Activated naive CD4-positive, alpha-beta T cell treated with anti-CD3 and anti-CD28 coated beads for 36 hours (primary cell): ENCODE data around the gene CISD1. TPM values are rescaled to one million over a fixed set of nuclear protein-coding genes. Genes with fewer than 3 reads are reported as not detected.

Source experiments
- CTCF ChIA-PET: fragments of 350-600 bp; sonication (Branson Sonifier 250); formaldehyde crosslinking; loops from one replicate; lab custom pipeline; 2021; ENCODE audit warnings: antibody characterized with exemption; lab: Charles Lee
- DNase-seq: peaks from one replicate; pipeline ENCODE4 v3.0.0-alpha.2; 2020
- H3K27ac Mint-ChIP-seq: one replicate; pipeline ENCODE4 v1.8.0; 2021; ENCODE audit warnings: mild to moderate bottlenecking, mixed read lengths
- H3K27me3 Mint-ChIP-seq: one replicate; pipeline ENCODE4 v1.8.0; 2021; ENCODE audit warnings: low read depth, mixed read lengths
- H3K36me3 Mint-ChIP-seq: one replicate; pipeline ENCODE4 v1.8.0; 2021; ENCODE audit warnings: low read depth, mixed read lengths
- H3K4me1 Mint-ChIP-seq: one replicate; pipeline ENCODE4 v1.8.0; 2021; ENCODE audit warnings: low read depth, mixed read lengths
- H3K4me3 Mint-ChIP-seq: one replicate; pipeline ENCODE4 v1.8.0; 2021; ENCODE audit warnings: mild to moderate bottlenecking, moderate library complexity, mixed read lengths
- H3K9me3 Mint-ChIP-seq: one replicate; pipeline ENCODE4 v1.8.0; 2021; ENCODE audit warnings: mixed read lengths
- intact Hi-C: fragments of 100-400 bp; cut with micrococcal nuclease; formaldehyde crosslinking; loops from one replicate; pipeline ENCODE4 v1.15.1; 2023
- total RNA-seq, 2 experiments: library from RNA; stranded (reverse); gene quantifications; one replicate each; pipeline ENCODE4 v1.2.3, GENCODE V29; 2021

Gene CISD1
- total RNA-seq, 2 experiments from 2014 or later, result 52.7 to 55.0 TPM

- Mint-ChIP-seq H3K36me3 (peaks cover 12% of the 10 kb centered on the region), H3K27ac (peak overlapping the region; percentile 89), H3K4me1 (peaks cover 30% of the 10 kb centered on the region), H3K9me3 (no peaks in the 10 kb centered on the region), H3K4me3 (peak overlapping the region; percentile 96), H3K27me3 (no peaks in the 10 kb centered on the region)
- CTCF ChIA-PET, result interaction anchor here (0.8 kb wide), 1 partner anchor 10 kb away, joined by 3 read pairs; no protein-coding TSS in a partner anchor
- DNase-seq, result peak; percentile 41
- intact Hi-C loops, result loop anchor here (1.0 to 5.0 kb wide), 6 partner anchors 30 to 1906 kb away; partner anchors contain the start of genes SLC16A9 and ZWINT
Observed at GRCh38 chr10:58266826-58267712, 1.9 kb upstream of the CISD1 start.

GRCh38 chr10:58267713-58268453 lies 1.1 kb upstream of the CISD1 start, which contains the start of gene IPMK:
Gene IPMK, minus strand, starts transcription at chr10:58267894. Its CDS starts 283 bp downstream, at chr10:58267611.
- H3K9me3 Mint-ChIP-seq, result no peaks in the 10 kb centered on the region
- CTCF ChIA-PET, result interaction anchor here (1.4 kb wide), 1 partner anchor 117 kb away, joined by 3 read pairs; the partner anchor contains the start of gene TFAM
- H3K27me3 Mint-ChIP-seq, result no peaks in the 10 kb centered on the region
- H3K4me1 Mint-ChIP-seq, result peaks cover 25% of the 10 kb centered on the region
- H3K4me3 Mint-ChIP-seq, result peak within 1 kb of the TSS; percentile 96
- intact Hi-C loops, result loop anchor here (2.0 to 5.0 kb wide), 3 partner anchors 1439 to 1639 kb away; partner anchors contain the start of genes CCDC6 and SLC16A9
- H3K36me3 Mint-ChIP-seq, result peaks cover 12% of the 10 kb centered on the region
- H3K27ac Mint-ChIP-seq, result peak within 1 kb of the TSS; percentile 93
- peak; percentile 94 for DNase-seq

- H3K27me3 Mint-ChIP-seq, result no peaks in the 10 kb centered on the region
- H3K36me3 Mint-ChIP-seq, result peaks cover 11% of the 10 kb centered on the region
- H3K27ac Mint-ChIP-seq, result peak overlapping the region; percentile 93
- H3K4me3 Mint-ChIP-seq, result peak overlapping the region; percentile 96
- intact Hi-C loops, result loop anchor here (2.0 to 5.0 kb wide), 3 partner anchors 1439 to 1638 kb away; partner anchors contain the start of genes CCDC6 and SLC16A9
- peaks cover 27% of the 10 kb centered on the region for H3K4me1 Mint-ChIP-seq
- no peaks in the 10 kb centered on the region for H3K9me3 Mint-ChIP-seq
- DNase-seq, result no peak
- CTCF ChIA-PET, result interaction anchor here (0.9 to 1.4 kb wide), 3 partner anchors 14 to 116 kb away, joined by 3 to 7 read pairs (median 5); partner anchors contain the start of gene TFAM
Observed at GRCh38 chr10:58268454-58268945, 462 bp upstream of the CISD1 start.

GRCh38 chr10:58269782-58270290 lies 874 bp downstream of the CISD1 start:
- intact Hi-C loops, result loop anchor here (1.0 to 5.0 kb wide), 5 partner anchors 12 to 1637 kb away; partner anchors contain the start of genes CCDC6, SLC16A9 and TFAM
- Mint-ChIP-seq H3K27me3 (no peaks in the 10 kb centered on the region), H3K4me1 (peaks cover 30% of the 10 kb centered on the region), H3K36me3 (peaks cover 9% of the 10 kb centered on the region), H3K9me3 (no peaks in the 10 kb centered on the region), H3K27ac (no peak overlapping the region), H3K4me3 (peak overlapping the region; percentile 96)
- DNase-seq, result no peak
- CTCF ChIA-PET, result interaction anchor here (1.4 to 1.7 kb wide), 2 partner anchors 10 to 21 kb away, joined by 5 to 7 read pairs; no protein-coding TSS in a partner anchor

- intact Hi-C loops, result no loop called here
- Mint-ChIP-seq H3K4me3 (no peak overlapping the region), H3K4me1 (peaks cover 44% of the 10 kb centered on the region), H3K9me3 (no peaks in the 10 kb centered on the region), H3K27ac (no peak overlapping the region), H3K27me3 (no peaks in the 10 kb centered on the region), H3K36me3 (peaks cover 24% of the 10 kb centered on the region)
- CTCF ChIA-PET, result interaction anchor here (0.6 to 1.6 kb wide), 3 partner anchors 24 to 66 kb away, joined by 3 to 5 read pairs (median 3); no protein-coding TSS in a partner anchor
- no peak for DNase-seq
Observed at GRCh38 chr10:58275261-58275660, 6.3 kb downstream of the CISD1 start.

- CTCF ChIA-PET, result interaction anchor here (1.2 to 1.9 kb wide), 4 partner anchors 15 to 98 kb away, joined by 3 to 12 read pairs (median 8); no protein-coding TSS in a partner anchor
- Mint-ChIP-seq H3K36me3 (peaks cover 27% of the 10 kb centered on the region), H3K9me3 (no peaks in the 10 kb centered on the region), H3K4me1 (peaks cover 44% of the 10 kb centered on the region), H3K4me3 (no peak overlapping the region), H3K27me3 (no peaks in the 10 kb centered on the region), H3K27ac (no peak overlapping the region)
- no peak for DNase-seq
- intact Hi-C loops, result no loop called here
Observed at GRCh38 chr10:58275908-58276307, 6.9 kb downstream of the CISD1 start.

- Mint-ChIP-seq H3K9me3 (no peaks in the 10 kb centered on the region), H3K27ac (no peak overlapping the region), H3K27me3 (no peaks in the 10 kb centered on the region), H3K4me1 (peaks cover 59% of the 10 kb centered on the region), H3K4me3 (no peak overlapping the region), H3K36me3 (peaks cover 34% of the 10 kb centered on the region)
- intact Hi-C loops, result no loop called here
- CTCF ChIA-PET, result interaction anchor here (1.2 kb wide), 1 partner anchor 13 kb away, joined by 4 read pairs; no protein-coding TSS in a partner anchor
- DNase-seq, result no peak
Observed at GRCh38 chr10:58278274-58278961, 9.5 kb downstream of the CISD1 start.

- Mint-ChIP-seq H3K9me3 (no peaks in the 10 kb centered on the region), H3K36me3 (peaks cover 34% of the 10 kb centered on the region), H3K27ac (no peak overlapping the region), H3K4me3 (no peak overlapping the region), H3K27me3 (no peaks in the 10 kb centered on the region), H3K4me1 (peaks cover 57% of the 10 kb centered on the region)
- intact Hi-C loops, result no loop called here
- CTCF ChIA-PET, result no interaction called here
- DNase-seq, result no peak
Observed at GRCh38 chr10:58278962-58279307, 10.0 kb downstream of the CISD1 start.

GRCh38 chr10:58280477-58280876 lies 11.5 kb downstream of the CISD1 start:
- intact Hi-C loops, result loop anchor here (5.0 kb wide), 1 partner anchor 1918 kb away; the partner anchor contains the start of gene ZWINT
- Mint-ChIP-seq H3K9me3 (no peaks in the 10 kb centered on the region), H3K36me3 (peaks cover 35% of the 10 kb centered on the region), H3K4me1 (peaks cover 44% of the 10 kb centered on the region), H3K4me3 (no peak overlapping the region), H3K27ac (peak overlapping the region; percentile 11), H3K27me3 (no peaks in the 10 kb centered on the region)
- DNase-seq, result no peak
- CTCF ChIA-PET, result interaction anchor here (1.1 to 1.5 kb wide), 3 partner anchors 11 to 250 kb away, joined by 4 to 5 read pairs (median 4); no protein-coding TSS in a partner anchor

GRCh38 chr10:58281092-58281752 lies 12.3 kb downstream of the CISD1 start:
- no peaks in the 10 kb centered on the region for H3K9me3 Mint-ChIP-seq
- H3K27ac Mint-ChIP-seq, result no peak overlapping the region
- CTCF ChIA-PET, result interaction anchor here (1.4 to 1.5 kb wide), 2 partner anchors 11 to 250 kb away, joined by 4 to 5 read pairs; no protein-coding TSS in a partner anchor
- H3K36me3 Mint-ChIP-seq, result peaks cover 35% of the 10 kb centered on the region
- peaks cover 41% of the 10 kb centered on the region for H3K4me1 Mint-ChIP-seq
- intact Hi-C loops, result loop anchor here (5.0 kb wide), 1 partner anchor 1919 kb away; the partner anchor contains the start of gene ZWINT
- no peak for DNase-seq
- no peak overlapping the region for H3K4me3 Mint-ChIP-seq
- no peaks in the 10 kb centered on the region for H3K27me3 Mint-ChIP-seq
